GM21447 (cell line): ENCODE results near the gene GFRA1.

Experiments used
- ATAC-seq: cut with Tn5 transposase; IDR thresholded peaks from one replicate; pipeline ENCODE4 v1.9.1; 2021; ENCODE audit not compliant: unreplicated experiment

Gene GFRA1, protein sequence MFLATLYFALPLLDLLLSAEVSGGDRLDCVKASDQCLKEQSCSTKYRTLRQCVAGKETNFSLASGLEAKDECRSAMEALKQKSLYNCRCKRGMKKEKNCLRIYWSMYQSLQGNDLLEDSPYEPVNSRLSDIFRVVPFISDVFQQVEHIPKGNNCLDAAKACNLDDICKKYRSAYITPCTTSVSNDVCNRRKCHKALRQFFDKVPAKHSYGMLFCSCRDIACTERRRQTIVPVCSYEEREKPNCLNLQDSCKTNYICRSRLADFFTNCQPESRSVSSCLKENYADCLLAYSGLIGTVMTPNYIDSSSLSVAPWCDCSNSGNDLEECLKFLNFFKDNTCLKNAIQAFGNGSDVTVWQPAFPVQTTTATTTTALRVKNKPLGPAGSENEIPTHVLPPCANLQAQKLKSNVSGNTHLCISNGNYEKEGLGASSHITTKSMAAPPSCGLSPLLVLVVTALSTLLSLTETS

DNA sequence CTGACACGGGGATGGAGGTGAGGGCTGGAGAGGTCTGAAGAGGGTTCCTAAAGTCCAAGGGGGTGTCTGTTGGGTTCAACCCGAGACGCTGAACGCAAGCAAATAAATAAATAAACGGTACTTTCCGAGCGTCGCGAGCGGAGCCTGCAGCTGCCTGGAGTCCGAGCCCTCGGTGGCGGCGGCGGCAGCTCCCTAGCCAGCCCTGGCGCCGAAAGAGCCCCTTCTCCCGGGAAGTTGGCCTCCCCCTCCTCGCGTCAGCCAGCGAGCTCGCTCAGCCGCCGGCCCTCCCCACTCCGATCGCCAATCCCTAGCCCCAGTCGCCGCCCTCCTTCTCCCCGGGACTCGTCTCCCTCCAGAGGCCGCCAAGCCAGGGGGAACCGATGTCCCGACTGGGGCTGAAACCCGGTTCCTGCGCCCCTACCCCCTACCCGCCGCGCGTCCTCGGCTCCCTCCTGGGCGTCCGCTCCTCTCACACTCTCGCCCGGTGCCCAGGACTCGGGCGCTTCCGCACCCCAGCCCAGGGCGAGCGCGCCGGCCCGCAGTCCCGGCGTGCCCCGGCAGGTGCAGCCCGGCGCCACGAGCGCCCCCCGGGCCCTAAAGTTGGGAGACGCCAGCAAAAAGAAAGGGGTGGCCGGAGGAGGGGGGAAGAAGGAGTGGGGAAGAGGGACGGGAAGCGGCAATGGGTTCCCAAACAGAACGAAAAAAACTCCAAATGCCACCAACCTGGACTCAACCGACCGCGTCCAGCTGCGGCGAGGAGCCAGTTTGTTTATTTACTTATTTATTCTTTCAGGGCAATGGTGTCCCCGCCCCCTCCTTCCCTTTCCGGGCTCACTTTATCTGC is at the start of gene GFRA1:
Gene GFRA1, minus strand, starts transcription at position 767 of the 844 bp plus-strand sequence. CDS start 1,177 bp downstream, outside the sequence.
- no peak for ATAC-seq

DNA sequence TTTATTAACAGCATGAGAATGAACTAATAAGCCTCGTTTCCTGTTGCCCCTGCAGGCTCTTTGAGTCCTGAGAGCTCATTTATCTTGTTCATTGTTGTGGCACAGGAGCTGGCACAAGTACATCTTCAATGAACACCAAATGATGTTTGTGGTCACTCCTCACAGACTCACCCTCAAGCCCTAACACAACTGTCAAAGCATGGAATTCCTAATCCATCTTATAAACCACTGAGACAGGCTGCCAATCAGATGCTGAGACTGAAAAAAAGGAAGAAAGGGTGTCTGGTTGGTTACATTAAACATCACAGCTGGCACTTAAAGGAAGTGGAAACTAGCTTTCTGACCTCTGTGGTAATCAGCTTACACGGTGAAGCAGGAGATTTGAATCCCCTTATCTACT is 43.5 kb upstream of the GFRA1 start:
- no peak for ATAC-seq

- ATAC-seq = no peak
Observed at GRCh38 chr10:116312548-116312947, 39.5 kb upstream of the GFRA1 start.

GRCh38 chr10:116311706-116312490 is 38.9 kb upstream of the GFRA1 start:
- no peak for ATAC-seq

GRCh38 chr10:116311016-116311415 is 38.0 kb upstream of the GFRA1 start:
- no peak for ATAC-seq

DNA sequence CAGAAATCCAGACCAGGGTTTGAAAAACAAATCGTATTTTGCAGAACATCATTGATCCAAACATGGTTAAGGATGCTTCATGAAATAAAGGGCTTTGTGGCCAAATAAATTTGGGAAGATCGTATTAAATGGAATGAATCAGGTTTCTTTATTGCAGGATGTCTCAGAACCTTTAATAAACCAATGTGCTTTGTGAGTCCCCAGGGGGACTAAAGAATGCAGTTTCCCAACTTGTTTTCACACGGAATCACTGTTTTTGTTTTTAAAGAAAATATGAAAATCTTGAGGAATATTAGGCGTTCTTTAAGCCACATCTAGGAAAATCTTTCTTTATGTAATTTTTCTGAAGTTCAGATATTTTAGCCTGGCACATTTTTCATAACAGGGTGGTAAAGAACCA is 34.4 kb upstream of the GFRA1 start:
- ATAC-seq = no peak

DNA sequence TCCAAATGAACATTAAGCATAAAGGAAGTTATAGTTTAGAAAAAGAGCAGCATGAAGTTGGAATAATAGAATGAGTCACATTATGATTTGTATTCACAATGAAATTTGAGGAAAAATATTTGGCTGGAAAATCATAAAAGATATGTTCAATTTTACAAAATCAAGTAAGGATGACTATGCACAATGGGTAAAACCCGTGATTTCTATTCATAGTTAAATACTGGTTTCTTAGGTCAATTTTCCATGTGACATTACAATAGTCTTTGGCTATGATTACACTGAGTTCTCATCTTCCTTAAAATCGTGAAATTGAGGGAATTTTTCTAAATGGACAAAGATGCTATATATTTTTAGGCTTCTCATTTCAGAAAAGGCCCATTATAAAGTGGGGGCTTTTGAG is 33.8 kb upstream of the GFRA1 start:
- no peak for ATAC-seq

GRCh38 chr10:116304923-116305322 is 31.9 kb upstream of the GFRA1 start:
- no peak for ATAC-seq

DNA sequence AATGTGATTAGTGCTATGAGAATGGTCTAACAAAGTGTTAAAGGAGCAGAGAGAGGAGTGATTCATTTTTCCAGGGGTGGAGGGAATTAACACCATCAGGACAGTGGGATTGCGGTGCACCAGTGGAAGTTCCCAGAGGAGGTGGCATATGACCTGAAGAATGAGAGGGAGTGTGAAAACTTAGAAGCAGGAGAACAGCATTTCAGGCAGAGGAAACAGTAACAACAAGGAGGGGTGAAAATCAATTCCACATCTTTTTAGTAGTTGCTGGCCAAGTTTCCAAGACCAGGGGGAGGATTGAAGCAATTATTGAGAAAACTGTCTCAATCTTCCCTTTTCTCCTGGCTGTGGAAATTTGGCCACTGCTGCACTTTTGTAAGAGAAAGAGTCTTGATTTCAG is 27.5 kb upstream of the GFRA1 start:
- ATAC-seq = no peak

GRCh38 chr10:116298586-116298985 is 25.6 kb upstream of the GFRA1 start:
- no peak for ATAC-seq

DNA sequence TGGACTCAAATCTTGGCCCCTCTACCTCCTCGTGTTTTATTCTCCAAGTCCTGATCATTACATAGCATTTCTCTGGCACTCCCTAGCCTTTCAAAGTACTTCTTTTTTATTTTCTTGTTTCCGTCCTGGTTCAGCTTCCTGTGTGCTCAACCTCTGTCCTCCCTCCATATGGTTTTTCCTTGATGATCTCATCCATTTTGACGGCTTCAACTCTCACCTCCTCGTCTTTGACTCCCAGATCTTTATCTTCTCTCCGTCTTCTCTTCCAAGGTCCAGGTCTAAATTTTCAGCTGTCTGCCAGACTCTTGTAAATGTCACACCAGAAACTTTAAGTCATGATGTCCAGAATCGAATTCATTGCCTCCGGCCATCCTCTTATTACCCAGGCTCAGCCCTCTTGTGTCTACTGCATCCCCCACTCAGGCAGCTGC is 23.3 kb upstream of the GFRA1 start:
- no peak for ATAC-seq

DNA sequence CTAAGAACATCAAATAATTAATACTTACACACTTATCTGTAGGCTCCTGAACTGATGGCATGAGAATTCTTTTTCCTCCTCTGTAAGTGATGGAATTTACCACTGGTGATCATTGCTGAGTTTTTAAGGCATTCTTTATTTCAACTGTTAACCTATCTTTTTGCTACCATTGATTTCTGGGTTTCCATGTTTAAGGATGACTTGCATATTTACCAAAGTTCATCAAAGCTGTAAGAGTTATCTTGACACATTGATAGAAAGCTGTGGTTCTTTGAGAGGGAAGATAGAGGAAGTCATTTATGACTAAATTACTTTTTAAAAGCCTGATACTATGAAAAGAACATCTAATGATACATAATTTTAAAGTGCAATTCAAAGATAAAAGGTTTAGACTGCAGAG is 19.5 kb upstream of the GFRA1 start:
- no peak for ATAC-seq

DNA sequence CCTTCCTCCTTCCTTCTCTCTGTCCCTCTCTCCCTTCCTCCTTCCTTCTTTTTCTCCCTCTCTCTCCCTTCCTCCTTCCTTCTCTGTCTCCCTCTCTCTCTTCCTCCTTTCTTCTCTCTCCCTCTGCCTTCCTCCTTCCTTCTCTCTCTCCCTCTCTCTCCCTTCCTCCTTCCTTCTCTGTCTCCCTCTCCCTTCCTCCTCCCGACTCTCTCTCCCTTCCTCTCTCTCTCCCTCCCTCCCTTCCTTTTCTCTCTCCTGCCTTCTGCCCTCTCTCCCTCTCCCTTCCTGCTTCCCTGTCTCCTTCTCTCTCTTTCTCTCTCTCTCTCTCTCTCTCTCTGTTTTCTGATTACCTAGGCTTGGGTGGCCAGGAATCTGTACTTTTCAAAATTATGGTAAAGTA is 16.6 kb upstream of the GFRA1 start:
- ATAC-seq = no peak

- no peak for ATAC-seq
Observed at GRCh38 chr10:116287906-116288501, 15.0 kb upstream of the GFRA1 start.

GRCh38 chr10:116286626-116287200 is 13.7 kb upstream of the GFRA1 start:
- no peak for ATAC-seq

GRCh38 chr10:116281775-116282174 is 8.8 kb upstream of the GFRA1 start:
- no peak for ATAC-seq

GRCh38 chr10:116278846-116279245 is 5.8 kb upstream of the GFRA1 start:
- no peak for ATAC-seq

DNA sequence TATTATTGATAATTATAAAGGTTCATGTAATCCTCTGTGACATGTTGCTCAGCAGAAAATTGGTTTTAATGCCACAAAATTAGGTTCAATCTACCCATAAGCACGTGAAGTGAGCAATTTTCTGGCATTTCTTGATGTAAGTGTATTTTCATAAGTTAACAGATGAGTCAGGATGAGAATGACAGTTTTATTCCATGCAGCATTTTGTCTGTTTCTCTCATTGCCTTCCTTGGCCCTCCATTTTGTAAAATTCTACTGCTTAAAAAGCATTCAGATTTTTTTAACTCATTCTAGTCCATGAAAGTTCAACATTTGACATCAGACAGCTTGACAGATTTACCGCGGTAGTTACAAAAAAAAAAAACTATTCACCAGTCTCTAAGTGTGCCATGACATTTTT is 4.0 kb upstream of the GFRA1 start:
- ATAC-seq = no peak

DNA sequence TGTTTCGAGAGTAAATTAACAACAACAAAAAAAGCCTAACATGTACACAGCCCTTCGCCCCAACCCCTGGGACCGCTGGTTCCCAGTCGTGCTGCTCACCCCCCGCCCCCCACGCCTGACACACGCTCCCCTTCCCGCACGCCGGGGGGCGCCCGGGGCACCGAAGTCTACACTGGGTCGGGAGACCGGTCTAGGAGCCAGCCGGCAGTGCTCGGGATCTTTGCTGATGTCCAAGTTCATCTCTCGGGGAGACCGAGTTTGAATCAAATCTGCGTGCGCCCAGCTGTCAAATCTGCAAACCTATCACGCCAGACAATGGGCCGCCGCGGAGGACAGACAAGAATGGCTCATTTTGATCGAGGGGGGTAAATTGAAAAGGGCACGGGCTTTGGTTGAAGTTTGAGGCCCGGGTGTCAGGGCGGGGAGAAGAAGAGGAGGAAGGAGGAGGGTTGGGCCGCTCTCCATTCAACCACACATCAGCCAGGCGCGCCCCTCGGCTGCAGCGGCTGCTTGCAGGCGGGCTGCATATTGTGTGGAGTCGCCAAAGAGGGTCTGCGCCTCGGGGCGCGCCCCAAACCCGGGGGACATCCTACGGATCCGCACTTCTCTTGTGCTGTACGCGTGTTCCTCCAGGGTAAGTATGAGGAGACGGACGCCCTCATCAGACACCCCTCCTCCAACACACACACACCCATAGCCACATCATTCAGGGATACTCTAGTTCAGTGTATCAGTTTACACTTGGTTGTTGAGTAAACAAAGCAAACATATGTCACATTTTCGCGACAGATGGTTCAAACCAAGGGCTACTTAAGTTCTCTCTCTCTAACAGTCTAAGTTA is 1.3 kb upstream of the GFRA1 start:
- ATAC-seq = no peak
